Dendritic cell treated with granulocyte-macrophage colony-stimulating factor and Interleukin-4, amounts not matched to agents 40 ng/mL and 50 ng/mL, for 4 days (primary cell): ENCODE results near the gene RTKN2.

Source experiments
- H3K27ac Mint-ChIP-seq: one replicate; pipeline ENCODE4 v1.8.0; 2022; ENCODE audit warnings: mild to moderate bottlenecking, mixed read lengths
- H3K27me3 Mint-ChIP-seq: one replicate; pipeline ENCODE4 v1.8.0; 2022; ENCODE audit warnings: mild to moderate bottlenecking, mixed read lengths
- H3K36me3 Mint-ChIP-seq: one replicate; pipeline ENCODE4 v1.8.0; 2022; ENCODE audit warnings: low read depth, mixed read lengths
- H3K4me1 Mint-ChIP-seq: one replicate; pipeline ENCODE4 v1.8.0; 2022; ENCODE audit warnings: low read depth, mixed read lengths
- H3K4me3 Mint-ChIP-seq: one replicate; pipeline ENCODE4 v1.8.0; 2022; ENCODE audit warnings: mild to moderate bottlenecking, moderate library complexity, mixed read lengths
- H3K9me3 Mint-ChIP-seq: one replicate; pipeline ENCODE4 v1.8.0; 2022; ENCODE audit warnings: mixed read lengths
- intact Hi-C: fragments of 100-400 bp; cut with micrococcal nuclease; formaldehyde crosslinking; loops from one replicate; pipeline ENCODE4 v1.15.0; 2022

The RTKN2 gene

DNA sequence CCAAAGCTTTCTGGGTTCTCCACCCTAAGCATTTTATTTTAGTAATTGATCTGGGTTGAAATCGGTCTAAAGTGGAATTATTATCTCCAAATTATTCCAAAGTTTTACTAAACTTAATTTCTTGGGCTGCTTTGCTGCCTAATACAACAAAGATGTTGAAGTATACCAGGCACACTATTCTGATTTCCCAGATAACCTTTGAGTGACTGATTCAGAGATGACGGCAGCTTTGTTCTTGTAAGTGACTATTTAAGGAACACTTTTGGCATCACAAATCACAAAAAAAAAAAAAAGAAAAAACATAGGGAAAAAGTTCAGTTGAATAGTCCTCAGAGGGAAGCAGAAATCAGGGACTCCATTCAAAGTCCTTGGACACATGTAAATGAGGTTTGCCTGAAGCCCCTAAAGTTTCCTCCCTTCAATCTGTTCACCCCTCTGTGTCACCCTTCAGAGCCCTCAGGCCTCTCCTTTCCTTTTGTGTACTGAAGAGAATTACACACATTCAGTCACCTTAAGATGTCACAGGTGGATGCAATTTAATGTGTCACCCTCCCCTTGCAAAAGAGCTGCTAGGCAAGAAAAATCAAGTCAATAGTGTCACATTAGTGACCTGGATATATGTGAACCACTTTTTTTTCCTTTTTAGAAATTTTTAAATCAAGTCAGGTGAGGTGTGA lies 81.5 kb downstream of the RTKN2 start:
- no peak overlapping the region for H3K27ac Mint-ChIP-seq
- H3K4me3 Mint-ChIP-seq = no peak overlapping the region
- intact Hi-C loops = no loop called here
- H3K36me3 Mint-ChIP-seq = no peaks in the 10 kb centered on the region
- H3K9me3 Mint-ChIP-seq = peaks cover 8% of the 10 kb centered on the region
- peaks cover 9% of the 10 kb centered on the region for H3K4me1 Mint-ChIP-seq
- H3K27me3 Mint-ChIP-seq = no peaks in the 10 kb centered on the region

DNA sequence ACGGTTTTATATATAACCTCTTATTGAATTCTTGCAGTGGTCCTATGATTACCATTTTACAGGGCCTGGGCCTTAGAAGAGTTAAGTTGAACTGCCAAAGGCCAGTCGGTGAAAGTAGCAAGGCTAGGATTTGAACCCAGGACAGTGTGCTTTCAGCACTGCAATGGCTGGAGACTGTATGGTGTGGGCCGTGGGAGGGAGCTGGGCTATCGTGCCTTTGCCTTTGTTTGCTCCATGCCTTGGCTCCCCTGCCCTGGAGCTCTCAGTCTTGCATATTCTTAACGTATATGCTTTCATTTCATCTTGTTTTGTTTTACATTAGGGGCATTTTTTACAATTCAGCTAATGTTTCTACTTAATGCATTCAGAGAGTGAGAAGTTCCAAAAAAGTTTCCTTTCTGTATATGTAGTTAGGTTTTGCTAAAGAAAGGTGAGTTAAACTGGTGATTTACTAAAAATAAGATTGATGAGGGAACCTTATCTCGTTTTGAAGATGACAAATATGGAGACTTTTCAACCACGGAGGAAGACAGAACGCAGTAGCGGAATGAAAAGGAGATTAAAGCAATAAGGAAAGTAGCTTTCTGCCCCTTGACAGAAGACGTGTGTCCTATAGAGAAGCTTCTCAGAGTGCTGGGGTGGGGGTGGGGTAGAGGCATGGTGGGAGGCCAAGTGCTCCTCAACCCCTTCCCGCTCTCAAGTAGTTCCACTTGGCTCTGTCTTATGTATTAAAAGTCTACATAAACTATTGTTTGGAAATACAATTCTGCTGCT lies 82.5 kb downstream of the RTKN2 start:
- intact Hi-C loops = no loop called here
- no peaks in the 10 kb centered on the region for H3K27me3 Mint-ChIP-seq
- peaks cover 16% of the 10 kb centered on the region for H3K4me1 Mint-ChIP-seq
- no peak overlapping the region for H3K4me3 Mint-ChIP-seq
- H3K27ac Mint-ChIP-seq = no peak overlapping the region
- H3K36me3 Mint-ChIP-seq = peaks cover 3% of the 10 kb centered on the region
- H3K9me3 Mint-ChIP-seq = peaks cover 17% of the 10 kb centered on the region

DNA sequence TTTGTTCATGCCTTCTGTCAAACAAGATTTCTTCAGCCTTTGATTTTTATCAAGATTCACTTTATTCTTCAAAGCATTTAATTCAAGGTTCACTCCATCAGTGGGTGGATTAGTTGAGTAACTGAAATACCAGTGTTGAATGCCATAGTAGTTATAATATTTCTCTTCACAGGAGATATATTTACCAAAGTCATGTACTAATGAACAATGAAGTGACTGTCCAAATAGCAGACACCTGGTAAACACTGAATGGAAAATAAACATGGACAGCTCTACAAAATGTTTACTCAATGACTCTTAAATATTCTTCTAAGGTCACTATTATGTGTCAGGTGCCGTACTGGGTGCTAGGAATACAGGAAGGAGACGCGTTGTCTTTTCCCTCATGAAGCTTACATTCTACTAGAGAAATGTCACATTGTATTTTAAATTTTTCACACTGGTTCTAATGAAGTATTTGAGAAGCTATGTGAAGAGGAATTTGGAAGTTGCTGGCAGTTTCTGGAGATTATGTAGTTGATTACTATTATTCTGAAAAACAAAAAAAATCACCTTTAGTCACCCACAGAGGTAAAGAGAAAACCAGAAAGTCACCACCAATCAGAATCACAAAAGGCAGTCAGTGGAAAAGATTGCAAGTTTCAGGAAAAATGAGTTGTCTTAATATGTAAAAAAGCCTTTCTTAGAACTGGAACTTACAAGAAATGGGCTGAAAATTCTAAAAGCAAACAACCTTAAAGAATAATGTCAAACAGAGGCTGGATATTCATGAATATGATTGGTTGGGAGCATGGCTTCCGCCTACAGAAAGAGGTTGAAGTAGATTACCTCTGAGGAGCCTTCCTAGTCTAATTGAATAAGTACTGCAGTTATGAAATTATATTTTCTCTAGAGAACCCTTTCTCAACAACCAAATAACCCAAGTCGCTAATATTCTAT lies 84.5 kb downstream of the RTKN2 start:
- Mint-ChIP-seq H3K9me3 (peaks cover 25% of the 10 kb centered on the region), H3K4me3 (no peak overlapping the region), H3K4me1 (peaks cover 16% of the 10 kb centered on the region), H3K27me3 (no peaks in the 10 kb centered on the region), H3K27ac (no peak overlapping the region), H3K36me3 (peaks cover 9% of the 10 kb centered on the region)
- intact Hi-C loops = no loop called here

DNA sequence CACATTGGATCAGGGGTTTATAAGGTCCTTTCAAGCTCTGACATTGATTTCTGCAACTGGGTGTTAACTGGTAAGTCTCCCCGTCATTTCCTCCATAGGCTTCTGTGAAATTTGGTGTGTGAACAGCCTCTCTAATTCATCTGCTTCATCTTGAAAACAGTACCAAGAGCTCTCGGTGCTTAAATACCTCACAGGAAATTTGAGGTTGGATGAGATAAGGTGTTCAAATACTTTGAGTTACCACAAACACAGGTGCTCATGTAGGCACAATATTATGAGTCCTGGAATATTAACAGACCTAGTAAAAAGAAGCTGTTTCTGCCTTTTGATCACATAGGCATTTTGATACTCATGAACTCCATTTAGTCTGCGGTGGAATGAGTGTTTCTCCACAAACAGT lies 85.2 kb downstream of the RTKN2 start:
- peaks cover 9% of the 10 kb centered on the region for H3K36me3 Mint-ChIP-seq
- no peak overlapping the region for H3K4me3 Mint-ChIP-seq
- H3K9me3 Mint-ChIP-seq = peaks cover 21% of the 10 kb centered on the region
- H3K27me3 Mint-ChIP-seq = no peaks in the 10 kb centered on the region
- no peak overlapping the region for H3K27ac Mint-ChIP-seq
- H3K4me1 Mint-ChIP-seq = peaks cover 14% of the 10 kb centered on the region
- intact Hi-C loops = no loop called here

DNA sequence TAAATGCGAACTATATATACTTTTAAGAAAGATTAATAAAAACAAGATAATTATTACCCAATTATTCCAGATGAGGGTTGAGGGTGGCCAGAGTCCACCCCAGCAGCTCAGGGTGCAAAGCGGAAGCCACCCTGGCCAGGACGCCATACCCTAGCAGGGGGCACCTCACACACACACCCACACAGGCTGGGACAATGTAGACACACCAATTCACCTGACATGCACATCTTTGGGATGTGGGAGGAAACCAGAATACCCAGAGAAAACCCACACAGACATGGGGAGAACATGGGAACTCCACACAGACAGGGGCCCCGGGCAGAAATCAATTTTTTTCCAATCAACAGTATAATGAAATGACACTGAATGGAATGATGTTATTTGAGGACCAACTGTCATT lies 86.0 kb downstream of the RTKN2 start:
- Mint-ChIP-seq H3K4me1 (peaks cover 8% of the 10 kb centered on the region), H3K27ac (no peak overlapping the region), H3K4me3 (no peak overlapping the region), H3K36me3 (peaks cover 12% of the 10 kb centered on the region), H3K27me3 (no peaks in the 10 kb centered on the region), H3K9me3 (peaks cover 20% of the 10 kb centered on the region)
- intact Hi-C loops = no loop called here

DNA sequence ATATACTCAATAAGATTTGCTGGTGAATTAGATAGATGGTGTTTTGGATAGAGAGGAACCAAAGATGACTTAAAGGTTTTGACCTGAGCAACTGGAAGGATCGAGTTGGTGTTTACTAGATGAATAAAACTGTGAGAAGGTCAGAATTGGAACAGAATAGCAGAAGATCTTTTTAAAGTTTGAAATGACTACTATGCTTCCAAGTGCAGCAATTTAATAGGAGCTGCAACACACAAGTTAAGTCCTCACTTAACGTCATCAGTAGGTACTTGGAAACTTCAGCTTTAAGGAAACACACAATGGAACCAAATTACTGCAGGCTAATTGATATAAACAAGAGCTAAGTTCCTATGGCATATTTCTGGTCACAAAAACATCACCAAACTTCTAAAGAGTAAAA lies 86.5 kb downstream of the RTKN2 start:
- peaks cover 24% of the 10 kb centered on the region for H3K9me3 Mint-ChIP-seq
- intact Hi-C loops = no loop called here
- no peaks in the 10 kb centered on the region for H3K27me3 Mint-ChIP-seq
- H3K4me3 Mint-ChIP-seq = no peak overlapping the region
- peaks cover 16% of the 10 kb centered on the region for H3K36me3 Mint-ChIP-seq
- no peak overlapping the region for H3K27ac Mint-ChIP-seq
- peaks cover 8% of the 10 kb centered on the region for H3K4me1 Mint-ChIP-seq

DNA sequence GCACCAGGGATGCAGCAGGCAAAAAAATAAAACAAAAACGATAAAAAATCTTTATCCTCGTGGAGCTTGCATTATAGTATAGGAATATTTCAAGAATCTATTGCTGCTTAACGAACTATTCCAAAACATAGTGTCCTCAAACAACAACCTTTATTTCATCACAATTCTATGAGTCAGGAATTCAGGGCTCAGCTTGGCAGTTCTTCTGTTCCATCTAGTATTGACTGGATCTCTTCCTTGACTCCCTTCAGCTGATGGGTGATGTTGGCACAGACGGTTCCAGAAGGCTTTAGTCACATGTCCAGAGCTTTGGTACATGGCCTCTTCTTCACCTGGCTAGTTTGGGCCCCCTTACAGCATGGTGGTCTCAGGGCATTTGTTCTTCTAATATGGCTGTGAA lies 88.0 kb downstream of the RTKN2 start:
- no peak overlapping the region for H3K4me3 Mint-ChIP-seq
- no peaks in the 10 kb centered on the region for H3K27me3 Mint-ChIP-seq
- H3K9me3 Mint-ChIP-seq = peaks cover 26% of the 10 kb centered on the region
- peaks cover 17% of the 10 kb centered on the region for H3K36me3 Mint-ChIP-seq
- H3K4me1 Mint-ChIP-seq = peaks cover 8% of the 10 kb centered on the region
- intact Hi-C loops = no loop called here
- peak overlapping the region; percentile 43 for H3K27ac Mint-ChIP-seq

DNA sequence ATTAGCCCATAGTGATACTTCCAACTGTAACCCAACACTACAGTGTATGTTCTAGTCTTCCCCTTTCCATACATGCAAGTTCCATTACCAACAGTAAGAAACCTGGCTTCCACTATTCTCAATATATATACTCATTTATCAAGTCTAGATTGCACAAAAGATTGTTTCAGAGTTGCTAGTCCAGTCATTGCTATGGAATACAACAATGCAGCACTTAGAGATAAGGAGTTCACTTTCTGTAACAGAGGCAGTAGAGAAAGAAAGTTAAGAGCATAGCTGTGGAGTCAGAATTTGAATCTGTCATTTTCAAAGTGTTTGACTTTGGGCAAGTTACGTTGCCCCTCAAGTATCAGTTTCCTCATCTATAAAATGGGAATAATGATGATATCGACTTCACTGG lies 90.1 kb downstream of the RTKN2 start:
- Mint-ChIP-seq H3K4me3 (no peak overlapping the region), H3K9me3 (peaks cover 26% of the 10 kb centered on the region), H3K27me3 (no peaks in the 10 kb centered on the region), H3K4me1 (peaks cover 14% of the 10 kb centered on the region), H3K27ac (peak overlapping the region; percentile 55), H3K36me3 (peaks cover 17% of the 10 kb centered on the region)
- intact Hi-C loops = no loop called here

DNA sequence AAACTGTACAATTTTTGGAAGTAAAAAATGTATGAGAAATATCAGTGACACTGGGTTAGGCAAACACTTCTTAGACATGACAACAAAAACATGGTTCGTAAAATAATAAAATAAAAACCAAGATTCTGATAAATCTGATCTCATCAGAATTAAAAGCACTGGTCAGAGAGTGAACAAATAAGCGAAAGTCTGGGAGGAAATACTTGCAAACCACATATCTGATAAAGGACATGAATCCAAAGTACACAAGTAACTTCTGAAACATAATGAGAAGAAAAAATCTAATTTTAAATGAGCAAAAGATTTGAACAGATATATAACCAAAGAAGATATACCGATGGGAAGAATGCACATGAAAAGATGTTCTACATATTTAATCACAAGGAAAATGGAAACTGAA lies 91.5 kb downstream of the RTKN2 start:
- H3K36me3 Mint-ChIP-seq = peaks cover 28% of the 10 kb centered on the region
- no peak overlapping the region for H3K4me3 Mint-ChIP-seq
- intact Hi-C loops = no loop called here
- H3K27ac Mint-ChIP-seq = no peak overlapping the region
- peaks cover 14% of the 10 kb centered on the region for H3K4me1 Mint-ChIP-seq
- H3K9me3 Mint-ChIP-seq = peaks cover 40% of the 10 kb centered on the region
- no peaks in the 10 kb centered on the region for H3K27me3 Mint-ChIP-seq

DNA sequence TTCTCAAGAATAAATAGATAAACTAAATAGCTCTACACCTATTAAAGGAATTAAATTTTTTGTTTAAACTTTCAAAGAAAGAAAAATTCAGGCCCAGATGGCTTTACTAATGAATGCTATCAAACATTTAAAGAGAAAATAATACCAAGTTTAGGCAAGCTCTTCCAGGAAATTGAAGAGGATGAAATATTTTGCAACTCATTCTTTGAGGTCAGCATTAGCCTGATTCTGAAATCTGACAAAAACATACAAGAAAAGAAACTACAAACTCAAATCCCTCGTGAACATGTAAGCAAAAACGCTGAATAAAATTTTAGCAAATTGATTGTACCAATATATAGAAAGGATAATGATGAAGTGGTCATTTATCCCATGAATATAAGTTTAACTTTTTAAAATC lies 93.4 kb downstream of the RTKN2 start:
- Mint-ChIP-seq H3K27me3 (no peaks in the 10 kb centered on the region), H3K4me3 (no peak overlapping the region), H3K36me3 (peaks cover 28% of the 10 kb centered on the region), H3K27ac (peak overlapping the region; percentile 69), H3K4me1 (peaks cover 15% of the 10 kb centered on the region), H3K9me3 (peaks cover 26% of the 10 kb centered on the region)
- intact Hi-C loops = no loop called here

DNA sequence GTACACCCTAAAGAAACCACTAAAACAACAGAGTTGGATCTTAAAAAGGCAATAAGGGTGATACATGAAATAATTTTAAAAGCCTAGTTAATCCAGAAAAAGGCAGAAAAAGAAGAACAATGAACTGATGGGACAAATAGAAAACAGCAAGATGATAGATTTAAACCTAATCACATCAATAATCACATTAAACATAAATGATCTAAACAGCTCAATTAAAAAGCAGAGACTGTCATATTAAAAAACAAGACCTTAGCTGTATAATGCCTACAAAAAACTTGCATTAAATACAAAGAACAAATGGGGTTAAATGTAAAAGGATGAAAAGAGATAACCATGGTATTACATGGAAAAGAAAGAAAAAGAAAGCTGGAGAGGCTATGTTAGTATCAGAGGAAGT lies 96.2 kb downstream of the RTKN2 start:
- Mint-ChIP-seq H3K4me1 (peaks cover 15% of the 10 kb centered on the region), H3K9me3 (peaks cover 22% of the 10 kb centered on the region), H3K4me3 (no peak overlapping the region), H3K27ac (peak overlapping the region; percentile 66), H3K27me3 (no peaks in the 10 kb centered on the region), H3K36me3 (peaks cover 24% of the 10 kb centered on the region)
- intact Hi-C loops = no loop called here

DNA sequence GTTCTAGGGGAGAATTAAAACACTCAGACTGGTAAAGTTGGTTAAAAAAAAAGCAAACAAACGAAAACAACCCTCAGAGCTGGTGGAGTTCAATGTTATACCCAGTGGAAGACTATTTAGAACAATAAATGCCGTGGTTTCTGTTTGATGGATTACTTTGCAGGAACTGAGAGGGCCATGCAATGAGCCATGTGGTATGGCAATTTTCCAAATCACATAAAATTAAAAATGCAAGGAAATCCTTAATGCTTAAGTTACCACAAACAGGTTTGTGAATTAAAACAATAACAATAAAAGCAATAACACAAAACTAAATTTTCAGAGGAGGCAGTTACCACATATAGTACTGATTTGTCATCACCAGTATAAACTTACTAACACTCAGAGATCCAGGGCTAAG lies 96.9 kb downstream of the RTKN2 start:
- Mint-ChIP-seq H3K27ac (peak overlapping the region; percentile 66), H3K27me3 (no peaks in the 10 kb centered on the region), H3K9me3 (peaks cover 17% of the 10 kb centered on the region), H3K4me1 (peaks cover 21% of the 10 kb centered on the region), H3K36me3 (peaks cover 21% of the 10 kb centered on the region), H3K4me3 (no peak overlapping the region)
- intact Hi-C loops = no loop called here

DNA sequence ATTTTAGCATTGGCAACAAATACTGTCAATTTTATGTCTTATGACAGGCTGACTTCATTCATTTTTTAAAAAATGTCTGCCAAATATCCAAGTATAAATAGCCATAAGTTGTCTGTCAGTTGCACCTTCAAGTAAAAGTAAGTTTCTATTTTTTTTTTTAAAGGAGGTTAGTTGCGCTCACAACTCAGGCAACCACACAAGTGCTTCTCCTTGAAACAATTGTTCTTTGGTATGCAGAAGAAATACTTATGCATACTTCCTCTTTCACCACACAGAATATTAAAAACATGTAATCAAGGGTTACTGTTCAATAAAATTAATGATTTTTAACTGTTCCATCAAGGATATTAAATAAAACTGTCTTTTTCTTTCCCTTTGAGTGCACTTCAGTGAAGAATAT lies 97.9 kb downstream of the RTKN2 start:
- peaks cover 17% of the 10 kb centered on the region for H3K9me3 Mint-ChIP-seq
- no peak overlapping the region for H3K27ac Mint-ChIP-seq

More for the DNA sequence above, 97.9 kb downstream of the RTKN2 start:
- Mint-ChIP-seq H3K4me3 (no peak overlapping the region), H3K4me1 (peaks cover 26% of the 10 kb centered on the region), H3K36me3 (peaks cover 21% of the 10 kb centered on the region), H3K27me3 (no peaks in the 10 kb centered on the region)
- intact Hi-C loops = no loop called here
